HepG2 (cell line): ENCODE results near the gene DIAPH1. TPM values are rescaled to one million over a fixed set of nuclear protein-coding genes. Genes with fewer than 3 reads are reported as not detected.

Experiments
- GABPA ChIP-seq, 2 experiments: IDR thresholded peaks; 2 replicates each; pipeline ENCODE4 v1.6.1; 2011 to 2016; ENCODE audit warnings: low read depth in 2 of 2, low read length in 1 of 2, missing biosample characterization in 1 of 2, missing genetic modification characterization in 1 of 2
- GMEB1 ChIP-seq: sonication (generic); formaldehyde crosslinking; IDR thresholded peaks from 2 replicates; pipeline ENCODE4 v1.5.1; 2020; ENCODE audit warnings: missing genetic modification reagents, mild to moderate bottlenecking, borderline replicate concordance
- GPN1 ChIP-seq: sonication (generic); formaldehyde crosslinking; IDR thresholded peaks from 2 replicates; pipeline ENCODE4 v1.5.1; 2020; ENCODE audit warnings: missing genetic modification reagents, borderline replicate concordance
- KMT2B ChIP-seq: IDR thresholded peaks from 2 replicates; pipeline ENCODE4 v1.6.1; 2016; ENCODE audit warnings: missing genetic modification reagents, missing compliant biosample characterization
- PHF5A ChIP-seq: IDR thresholded peaks from one replicate; pipeline ENCODE4 v1.6.1; 2018; ENCODE audit warnings: low read depth, missing genetic modification reagents; ENCODE audit not compliant: unreplicated experiment
- POLR2A ChIP-seq, 2 experiments: IDR thresholded peaks; 2 replicates each; pipeline ENCODE4 v1.6.1; 2011; ENCODE audit warnings: low read depth in 2 of 2, low read length in 2 of 2, mild to moderate bottlenecking in 1 of 2, moderate library complexity in 1 of 2; ENCODE audit not compliant: insufficient read depth in 1 of 2
- POLR2G ChIP-seq: fragments of 200-400 bp; formaldehyde crosslinking; IDR thresholded peaks from 2 replicates; pipeline ENCODE4 v1.6.1; 2018; ENCODE audit warnings: mild to moderate bottlenecking, low read depth, low read length, moderate library complexity
- RBFOX2 ChIP-seq: fragments of 200-400 bp; formaldehyde crosslinking; IDR thresholded peaks from 2 replicates; pipeline ENCODE4 v1.6.1; 2017; ENCODE audit warnings: low read depth, mild to moderate bottlenecking, low read length
- SAP130 ChIP-seq: IDR thresholded peaks from 2 replicates; pipeline ENCODE4 v1.6.1; 2016; ENCODE audit warnings: low read depth
- SP1 ChIP-seq, 2 experiments: fragments of 450-650 bp in 1 of 2; sonication (generic) in 1 of 2; formaldehyde crosslinking in 1 of 2; IDR thresholded peaks; 2 replicates each; pipeline versions ENCODE4 v1.4.0 to v1.6.1; 2016 to 2020; ENCODE audit warnings: missing genetic modification reagents in 1 of 2
- TAF1 ChIP-seq: sonication (generic); formaldehyde crosslinking; IDR thresholded peaks from 2 replicates; pipeline ENCODE4 v1.4.0; 2020; ENCODE audit warnings: missing genetic modification reagents
- ZNF296 ChIP-seq: sonication (generic); formaldehyde crosslinking; conservative IDR thresholded peaks from 2 replicates; pipeline ENCODE4 v1.5.0; 2020; ENCODE audit warnings: mild to moderate bottlenecking, missing genetic modification reagents
- ZNF607 ChIP-seq: sonication (generic); formaldehyde crosslinking; IDR thresholded peaks from 2 replicates; pipeline ENCODE4 v1.5.1; 2020; ENCODE audit warnings: missing genetic modification reagents, mild to moderate bottlenecking, borderline replicate concordance
- ZNF713 ChIP-seq: sonication (generic); formaldehyde crosslinking; IDR thresholded peaks from 2 replicates; pipeline ENCODE4 v1.4.0; 2020; ENCODE audit warnings: mild to moderate bottlenecking, missing genetic modification reagents
- polyA plus RNA-seq, 8 experiments: library from polyadenylated mRNA; depleted of rRNA in 3 of 8; stranded (reverse) in 7 of 8; unstranded in 1 of 8; fragments of >200 nt; fragmentation: Illumina TruSeq in 4 of 8; extraction: Trizol in 4 of 8; gene quantifications; 2 replicates each; pipeline versions ENCODE4 v1.2.1 to v1.2.3, GENCODE V29; 2011 to 2016; ENCODE audit warnings: low read depth in 4 of 8, missing spikeins in 1 of 8, mixed read lengths in 1 of 8; ENCODE audit not compliant: insufficient read depth in 1 of 8
- total RNA-seq, 5 experiments: library from RNA; depleted of rRNA; stranded (reverse); fragments of >200 nt; fragmentation: Illumina TruSeq; extraction: Trizol; gene quantifications; 2 replicates each; pipeline ENCODE4 v1.2.3, GENCODE V29; 2016; ENCODE audit warnings: low read depth in 1 of 5
- TF ChIP-seq, protein P1 (sequence below): IDR thresholded peaks from 2 replicates; pipeline ENCODE4 v1.4.0; 2020; ENCODE audit warnings: mild to moderate bottlenecking, missing genetic modification reagents
- TF ChIP-seq, protein P2 (sequence below): sonication (generic); formaldehyde crosslinking; IDR thresholded peaks from 2 replicates; pipeline ENCODE4 v1.5.0; 2020; ENCODE audit warnings: mild to moderate bottlenecking, missing genetic modification reagents, borderline replicate concordance
- TF ChIP-seq, protein P3 (sequence below): sonication (generic); formaldehyde crosslinking; IDR thresholded peaks from 2 replicates; pipeline ENCODE4 v1.5.0; 2020; ENCODE audit warnings: missing genetic modification reagents

Gene DIAPH1
- total and polyA plus RNA-seq, 2 of the 13 experiments (the other 11 are each of a cell fraction or from before 2014, with no cell fraction given) = 25.1 to 33.9 TPM

- TF ChIP-seq SAP130 (CRISPR knock-in tag) (peak; percentile 55), ZNF713 (0 out of 2 replicates have a peak, but pooled peaks have one; percentile 36), RBFOX2 (peak; percentile 60), SP1 (IDR thresholded peaks at IDR 0.05) (no peak), SP1 (CRISPR knock-in tag; IDR thresholded peaks at IDR 0.05) (peak; percentile 83), ZNF607 (CRISPR knock-in tag) (0 out of 2 replicates have a peak, but pooled peaks have one; percentile 37), POLR2G (peak; percentile 81), GMEB1 (CRISPR knock-in tag) (peak; percentile 51; the same call in 1 of the 2 replicates), POLR2A (IDR thresholded peaks at IDR 0.05; ENCODE audit: insufficient read depth in 1 of 2, low read depth in 2 of 2, low read length in 2 of 2) (peak in 1 of 2 experiments; percentile 87; a peak in 2 of 4 replicates), GABPA (IDR thresholded peaks at IDR 0.05; ENCODE audit: low read depth, low read length) (no peak), GABPA (CRISPR knock-in tag; IDR thresholded peaks at IDR 0.05; ENCODE audit: low read depth) (0 out of 2 replicates have a peak, but pooled peaks have one; percentile 31), ZNF296 (CRISPR knock-in tag) (0 out of 2 replicates have a peak, but pooled peaks have one; percentile 43), TAF1 (CRISPR knock-in tag) (peak; percentile 54), GPN1 (CRISPR knock-in tag) (no peak), PHF5A (CRISPR knock-in tag) (peak; percentile 36), KMT2B (CRISPR knock-in tag) (0 out of 2 replicates have a peak, but pooled peaks have one; percentile 28)
- TF ChIP-seq, protein P1, sequence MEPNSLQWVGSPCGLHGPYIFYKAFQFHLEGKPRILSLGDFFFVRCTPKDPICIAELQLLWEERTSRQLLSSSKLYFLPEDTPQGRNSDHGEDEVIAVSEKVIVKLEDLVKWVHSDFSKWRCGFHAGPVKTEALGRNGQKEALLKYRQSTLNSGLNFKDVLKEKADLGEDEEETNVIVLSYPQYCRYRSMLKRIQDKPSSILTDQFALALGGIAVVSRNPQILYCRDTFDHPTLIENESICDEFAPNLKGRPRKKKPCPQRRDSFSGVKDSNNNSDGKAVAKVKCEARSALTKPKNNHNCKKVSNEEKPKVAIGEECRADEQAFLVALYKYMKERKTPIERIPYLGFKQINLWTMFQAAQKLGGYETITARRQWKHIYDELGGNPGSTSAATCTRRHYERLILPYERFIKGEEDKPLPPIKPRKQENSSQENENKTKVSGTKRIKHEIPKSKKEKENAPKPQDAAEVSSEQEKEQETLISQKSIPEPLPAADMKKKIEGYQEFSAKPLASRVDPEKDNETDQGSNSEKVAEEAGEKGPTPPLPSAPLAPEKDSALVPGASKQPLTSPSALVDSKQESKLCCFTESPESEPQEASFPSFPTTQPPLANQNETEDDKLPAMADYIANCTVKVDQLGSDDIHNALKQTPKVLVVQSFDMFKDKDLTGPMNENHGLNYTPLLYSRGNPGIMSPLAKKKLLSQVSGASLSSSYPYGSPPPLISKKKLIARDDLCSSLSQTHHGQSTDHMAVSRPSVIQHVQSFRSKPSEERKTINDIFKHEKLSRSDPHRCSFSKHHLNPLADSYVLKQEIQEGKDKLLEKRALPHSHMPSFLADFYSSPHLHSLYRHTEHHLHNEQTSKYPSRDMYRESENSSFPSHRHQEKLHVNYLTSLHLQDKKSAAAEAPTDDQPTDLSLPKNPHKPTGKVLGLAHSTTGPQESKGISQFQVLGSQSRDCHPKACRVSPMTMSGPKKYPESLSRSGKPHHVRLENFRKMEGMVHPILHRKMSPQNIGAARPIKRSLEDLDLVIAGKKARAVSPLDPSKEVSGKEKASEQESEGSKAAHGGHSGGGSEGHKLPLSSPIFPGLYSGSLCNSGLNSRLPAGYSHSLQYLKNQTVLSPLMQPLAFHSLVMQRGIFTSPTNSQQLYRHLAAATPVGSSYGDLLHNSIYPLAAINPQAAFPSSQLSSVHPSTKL (CRISPR knock-in tag) = peak; percentile 26; the same call in 1 of the 2 replicates
- TF ChIP-seq, protein P2, sequence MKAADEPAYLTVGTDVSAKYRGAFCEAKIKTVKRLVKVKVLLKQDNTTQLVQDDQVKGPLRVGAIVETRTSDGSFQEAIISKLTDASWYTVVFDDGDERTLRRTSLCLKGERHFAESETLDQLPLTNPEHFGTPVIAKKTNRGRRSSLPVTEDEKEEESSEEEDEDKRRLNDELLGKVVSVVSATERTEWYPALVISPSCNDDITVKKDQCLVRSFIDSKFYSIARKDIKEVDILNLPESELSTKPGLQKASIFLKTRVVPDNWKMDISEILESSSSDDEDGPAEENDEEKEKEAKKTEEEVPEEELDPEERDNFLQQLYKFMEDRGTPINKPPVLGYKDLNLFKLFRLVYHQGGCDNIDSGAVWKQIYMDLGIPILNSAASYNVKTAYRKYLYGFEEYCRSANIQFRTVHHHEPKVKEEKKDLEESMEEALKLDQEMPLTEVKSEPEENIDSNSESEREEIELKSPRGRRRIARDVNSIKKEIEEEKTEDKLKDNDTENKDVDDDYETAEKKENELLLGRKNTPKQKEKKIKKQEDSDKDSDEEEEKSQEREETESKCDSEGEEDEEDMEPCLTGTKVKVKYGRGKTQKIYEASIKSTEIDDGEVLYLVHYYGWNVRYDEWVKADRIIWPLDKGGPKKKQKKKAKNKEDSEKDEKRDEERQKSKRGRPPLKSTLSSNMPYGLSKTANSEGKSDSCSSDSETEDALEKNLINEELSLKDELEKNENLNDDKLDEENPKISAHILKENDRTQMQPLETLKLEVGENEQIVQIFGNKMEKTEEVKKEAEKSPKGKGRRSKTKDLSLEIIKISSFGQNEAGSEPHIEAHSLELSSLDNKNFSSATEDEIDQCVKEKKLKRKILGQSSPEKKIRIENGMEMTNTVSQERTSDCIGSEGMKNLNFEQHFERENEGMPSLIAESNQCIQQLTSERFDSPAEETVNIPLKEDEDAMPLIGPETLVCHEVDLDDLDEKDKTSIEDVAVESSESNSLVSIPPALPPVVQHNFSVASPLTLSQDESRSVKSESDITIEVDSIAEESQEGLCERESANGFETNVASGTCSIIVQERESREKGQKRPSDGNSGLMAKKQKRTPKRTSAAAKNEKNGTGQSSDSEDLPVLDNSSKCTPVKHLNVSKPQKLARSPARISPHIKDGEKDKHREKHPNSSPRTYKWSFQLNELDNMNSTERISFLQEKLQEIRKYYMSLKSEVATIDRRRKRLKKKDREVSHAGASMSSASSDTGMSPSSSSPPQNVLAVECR (CRISPR knock-in tag) = peak; percentile 52; the same call in 1 of the 2 replicates
- TF ChIP-seq, protein P3, sequence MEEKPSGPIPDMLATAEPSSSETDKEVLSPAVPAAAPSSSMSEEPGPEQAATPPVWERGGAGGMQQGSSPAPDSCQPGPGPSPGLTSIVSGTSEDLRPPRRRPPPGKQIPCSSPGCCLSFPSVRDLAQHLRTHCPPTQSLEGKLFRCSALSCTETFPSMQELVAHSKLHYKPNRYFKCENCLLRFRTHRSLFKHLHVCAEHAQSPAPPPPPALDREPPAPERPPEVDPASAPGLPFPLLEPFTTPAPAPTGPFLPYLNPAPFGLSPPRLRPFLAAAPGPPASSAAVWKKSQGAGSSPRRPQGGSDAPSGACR (CRISPR knock-in tag) = 0 out of 2 replicates have a peak, but pooled peaks have one; percentile 9
Observed at GRCh38 chr5:141650851-141651727, 32.3 kb upstream of the DIAPH1 start, which contains the start of gene FCHSD1 (continued).
